NCI-H2171 (cell line): Measurements from ENCODE around the gene ASIC2.
"Not testable (repeated sequence)": the region's sequence is repeated elsewhere in the genome, so short reads cannot be mapped to it uniquely, and the experiment has no call there.

Experiments
- DNase-seq: peaks from one replicate; lab custom pipeline; 2025; lab: John Stamatoyannopoulos, UW

ASIC2 gene

GRCh38 chr17:32980230-32980629, 312.9 kb downstream of the ASIC2 start:
- DNase-seq: no peak

DNA sequence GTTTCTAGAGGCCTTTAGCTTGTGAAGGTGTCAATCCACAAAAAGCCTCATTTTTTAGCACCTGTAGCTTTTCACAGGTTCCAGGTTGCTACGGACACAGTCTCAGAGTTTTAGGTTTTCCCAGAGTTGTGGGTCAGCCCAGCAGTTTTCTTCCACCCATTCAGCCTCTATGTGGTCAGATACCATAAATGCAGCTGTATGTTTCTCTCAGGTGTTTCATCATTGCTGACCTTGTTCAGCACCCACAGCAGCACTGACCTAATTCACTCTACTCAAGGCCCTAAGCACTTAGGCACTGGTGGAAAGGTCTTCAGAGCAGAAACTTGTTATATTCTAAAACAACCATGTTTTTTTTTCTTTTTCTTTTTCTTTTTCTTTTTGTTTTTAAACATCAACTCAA, 316.5 kb downstream of the ASIC2 start:
- DNase-seq: no peak

DNA sequence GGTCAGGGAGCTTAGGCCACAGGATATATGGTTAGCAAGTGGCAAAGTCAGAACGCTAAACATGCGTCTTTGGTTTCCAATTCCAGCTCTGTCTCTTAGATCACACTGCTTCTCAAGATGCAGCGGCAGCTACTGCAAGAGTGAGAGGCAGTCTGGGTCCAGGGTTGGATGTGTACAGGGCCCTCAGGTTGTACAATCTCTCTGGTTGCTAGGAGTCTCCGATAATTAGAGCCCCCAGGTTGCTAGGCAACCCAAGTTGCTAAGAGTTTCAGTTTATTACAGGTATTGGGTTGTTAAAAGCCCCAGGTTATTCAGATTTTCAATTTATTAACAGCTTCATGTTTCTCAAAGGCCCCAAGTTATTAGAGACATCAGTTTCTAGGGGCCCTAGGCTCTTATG, 317.0 kb downstream of the ASIC2 start:
- no peak for DNase-seq

GRCh38 chr17:32971171-32971570, 321.9 kb downstream of the ASIC2 start:
- no peak for DNase-seq

DNA sequence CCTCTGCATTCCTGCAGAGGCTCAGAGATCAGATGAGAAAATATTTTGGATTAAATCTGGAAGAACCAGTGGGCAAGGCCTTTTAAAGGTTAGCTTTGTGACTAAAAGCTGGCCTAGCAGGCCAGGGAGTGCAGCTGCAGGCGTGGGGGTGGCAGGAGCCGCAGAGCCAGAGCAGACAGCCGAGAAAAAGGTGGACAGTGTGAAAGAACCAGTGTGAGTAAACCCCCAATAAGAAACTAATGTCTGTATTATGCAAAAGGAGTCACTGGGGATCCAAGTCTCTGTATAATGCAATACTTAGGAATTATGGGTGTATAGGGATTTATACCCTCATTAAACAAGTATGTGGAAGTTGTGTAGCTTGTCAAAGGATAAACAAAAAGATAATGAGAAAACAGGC, 322.8 kb downstream of the ASIC2 start:
- DNase-seq: no peak

DNA sequence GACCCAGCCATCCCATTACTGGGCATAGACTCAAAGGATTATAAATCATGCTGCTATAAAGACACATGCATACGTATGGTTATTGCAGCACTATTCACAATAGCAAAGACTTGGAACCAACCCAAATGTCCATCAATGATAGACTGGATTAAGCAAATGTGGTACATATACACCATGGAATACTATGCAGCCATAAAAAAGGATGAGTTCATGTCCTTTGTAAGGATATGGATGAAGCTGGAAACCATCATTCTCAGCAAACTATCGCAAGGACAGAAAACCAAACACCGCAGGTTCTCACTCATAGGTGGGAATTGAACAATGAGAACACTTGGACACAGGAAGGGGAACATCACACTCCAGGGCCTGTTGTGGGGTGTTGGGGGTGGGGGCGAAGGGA, 323.9 kb downstream of the ASIC2 start:
- DNase-seq: not testable (repeated sequence)

DNA sequence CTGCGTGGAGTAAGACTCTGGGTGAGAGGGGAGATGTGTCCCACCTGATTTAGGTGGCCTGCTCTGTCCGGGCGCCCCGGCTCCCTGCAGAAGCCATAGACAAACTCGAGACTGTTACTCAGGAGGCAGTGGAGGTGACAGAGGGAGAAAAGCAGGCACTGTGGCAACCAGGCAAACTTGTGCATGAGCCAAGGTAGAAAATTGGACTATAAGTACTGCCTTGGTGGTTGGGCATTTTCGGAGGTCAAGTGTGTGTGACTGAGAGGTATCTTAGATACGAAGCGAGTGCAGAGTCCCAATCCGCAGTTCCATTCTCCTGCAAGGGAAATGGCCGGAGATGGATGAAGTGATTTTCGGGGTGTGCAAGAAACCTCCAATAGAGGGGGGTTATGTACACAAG, 328.6 kb downstream of the ASIC2 start:
- no peak for DNase-seq
